Measurements from ENCODE around the gene FAAP20. TPM values are rescaled to one million over a fixed set of nuclear protein-coding genes. Genes with fewer than 3 reads are reported as not detected.

FAAP20 gene
- total RNA-seq, 3 donors from 2014 or later (not counting 1 experiment from before 2014, with no cell fraction given) = 40.3 to 53.0 (median 43.3) TPM

GRCh38 chr1:2186901-2187300 lies 7.7 kb downstream of the FAAP20 start:
- H3K4me3 Mint-ChIP-seq = no peak overlapping the region
- H3K27me3 Mint-ChIP-seq (ENCODE audit: low read depth in 2 of 2) = no peaks in the 10 kb centered on the region
- Histone ChIP-seq H3K27ac (ENCODE audit: low read length) (no peak overlapping the region), H3K4me1 (ENCODE audit: control insufficient read depth, insufficient read depth, low read length) (peaks cover 16% of the 10 kb centered on the region), H3K36me3 (ENCODE audit: control insufficient read depth, insufficient read depth, low read length) (no peaks in the 10 kb centered on the region), H3K4me3 (ENCODE audit: low read length) (no peak overlapping the region), H3K27me3 (ENCODE audit: control insufficient read depth, insufficient read depth, low read length) (no peaks in the 10 kb centered on the region), H3K9me3 (ENCODE audit: control insufficient read depth, insufficient read depth, low read length) (no peaks in the 10 kb centered on the region)
- no peak for ATAC-seq
- intact Hi-C loops (cut with micrococcal nuclease) = no loop called here
- no peak for DNase-seq
- H3K4me1 Mint-ChIP-seq = peaks cover 0 to 6% of the 10 kb centered on the region in 2 donors
- no peak overlapping the region for H3K27ac Mint-ChIP-seq
- no peaks in the 10 kb centered on the region for H3K36me3 Mint-ChIP-seq
- H3K9me3 Mint-ChIP-seq = no peaks in the 10 kb centered on the region
- TF ChIP-seq CTCF (IDR thresholded peaks at IDR 0.05) = no peak
- 96% methylated on average over 9 of the region's 9 CpGs for WGBS (ENCODE audit: insufficient coverage)

DNA sequence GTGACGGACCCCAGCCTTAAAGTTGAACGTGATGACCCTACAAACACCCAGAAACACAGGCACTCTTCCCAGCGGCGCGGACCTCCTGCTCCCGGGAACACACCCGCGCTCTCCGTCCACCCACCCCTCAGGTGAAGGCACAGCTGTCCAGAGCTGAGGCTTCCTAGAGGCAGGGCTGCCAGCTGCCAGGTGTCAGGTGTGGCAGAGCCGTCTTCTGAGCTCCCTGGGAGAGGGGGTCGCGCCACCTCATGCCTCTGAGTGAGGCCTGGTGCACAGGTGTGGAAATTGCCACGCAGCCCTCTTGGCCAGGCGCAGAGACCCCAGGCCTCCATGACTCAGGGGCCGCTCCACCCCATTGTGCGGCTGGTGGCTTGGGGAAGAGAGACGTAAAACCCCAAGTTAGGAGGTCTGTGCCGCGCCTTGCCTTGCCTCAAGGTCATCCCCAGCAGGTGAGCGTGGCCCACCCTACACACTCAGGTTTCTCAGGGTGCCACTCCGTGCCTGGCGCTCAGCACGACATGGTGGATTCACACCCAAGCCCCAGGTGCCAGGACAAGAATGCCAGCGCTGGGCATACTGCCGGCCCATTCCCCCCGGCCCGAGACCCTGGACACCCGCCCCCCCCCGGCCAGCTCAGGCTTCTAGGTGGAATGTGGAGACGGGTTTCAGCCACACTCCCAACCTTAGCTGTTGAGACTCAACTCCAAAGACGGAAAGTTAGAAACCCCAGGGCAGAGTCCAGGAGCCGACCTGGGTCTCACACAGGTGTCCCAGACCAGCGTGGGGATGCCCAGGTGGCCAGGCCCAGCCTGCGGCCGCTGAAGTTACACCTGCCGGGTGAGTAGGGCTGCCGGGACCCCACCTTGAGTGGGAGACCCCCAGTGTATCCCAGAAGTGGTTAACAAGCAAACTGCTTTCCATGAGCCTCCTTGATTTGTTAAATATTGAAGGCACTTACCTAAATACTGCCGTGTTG lies 8.4 kb downstream of the FAAP20 start:
- intact Hi-C loops (cut with micrococcal nuclease) = no loop called here
- TF ChIP-seq CTCF (IDR thresholded peaks at IDR 0.05) = no peak
- DNase-seq (no peak), ATAC-seq (no peak)
- Histone ChIP-seq H3K4me3 (ENCODE audit: low read length) (no peak overlapping the region), H3K9me3 (ENCODE audit: control insufficient read depth, insufficient read depth, low read length) (no peaks in the 10 kb centered on the region), H3K36me3 (ENCODE audit: control insufficient read depth, insufficient read depth, low read length) (no peaks in the 10 kb centered on the region), H3K27ac (ENCODE audit: low read length) (no peak overlapping the region), H3K4me1 (ENCODE audit: control insufficient read depth, insufficient read depth, low read length) (peaks cover 16% of the 10 kb centered on the region), H3K27me3 (ENCODE audit: control insufficient read depth, insufficient read depth, low read length) (no peaks in the 10 kb centered on the region)
- Mint-ChIP-seq H3K36me3 (no peaks in the 10 kb centered on the region), H3K27ac (no peak overlapping the region), H3K9me3 (no peaks in the 10 kb centered on the region), H3K27me3 (ENCODE audit: low read depth in 2 of 2) (no peaks in the 10 kb centered on the region), H3K4me1 (peaks cover 0 to 6% of the 10 kb centered on the region in 2 donors), H3K4me3 (no peak overlapping the region)
- 94% methylated on average over 37 of the region's 38 CpGs for WGBS (ENCODE audit: insufficient coverage)

DNA sequence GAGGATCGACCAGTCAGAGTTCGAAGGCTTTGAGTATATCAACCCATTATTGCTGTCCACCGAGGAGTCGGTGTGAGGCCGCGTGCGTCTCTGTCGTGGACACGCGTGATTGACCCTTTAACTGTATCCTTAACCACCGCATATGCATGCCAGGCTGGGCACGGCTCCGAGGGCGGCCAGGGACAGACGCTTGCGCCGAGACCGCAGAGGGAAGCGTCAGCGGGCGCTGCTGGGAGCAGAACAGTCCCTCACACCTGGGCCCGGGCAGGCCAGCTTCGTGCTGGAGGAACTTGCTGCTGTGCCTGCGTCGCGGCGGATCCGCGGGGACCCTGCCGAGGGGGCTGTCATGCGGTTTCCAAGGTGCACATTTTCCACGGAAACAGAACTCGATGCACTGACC lies 9.6 kb downstream of the FAAP20 start:
- H3K27ac Mint-ChIP-seq = no peak overlapping the region
- no peak overlapping the region for H3K4me3 ChIP-seq (ENCODE audit: low read length)
- 96% methylated on average over 33 of the region's 33 CpGs for WGBS (ENCODE audit: insufficient coverage)
- no peaks in the 10 kb centered on the region for H3K27me3 ChIP-seq (ENCODE audit: control insufficient read depth, insufficient read depth, low read length)
- H3K4me3 Mint-ChIP-seq = no peak overlapping the region
- no peaks in the 10 kb centered on the region for H3K27me3 Mint-ChIP-seq (ENCODE audit: low read depth in 2 of 2)
- no peaks in the 10 kb centered on the region for H3K9me3 Mint-ChIP-seq
- TF ChIP-seq CTCF (IDR thresholded peaks at IDR 0.05) = no peak
- ATAC-seq (no peak), DNase-seq (no peak)
- no peaks in the 10 kb centered on the region for H3K36me3 ChIP-seq (ENCODE audit: control insufficient read depth, insufficient read depth, low read length)
- no peak overlapping the region for H3K27ac ChIP-seq (ENCODE audit: low read length)
- H3K9me3 ChIP-seq (ENCODE audit: control insufficient read depth, insufficient read depth, low read length) = no peaks in the 10 kb centered on the region
- peaks cover 10% of the 10 kb centered on the region for H3K4me1 ChIP-seq (ENCODE audit: control insufficient read depth, insufficient read depth, low read length)
- intact Hi-C loops (cut with micrococcal nuclease) = no loop called here
- H3K4me1 Mint-ChIP-seq = peaks cover 0 to 5% of the 10 kb centered on the region in 2 donors
- no peaks in the 10 kb centered on the region for H3K36me3 Mint-ChIP-seq
